ENCODE measurements around the gene NRXN3. TPM values are rescaled to one million over a fixed set of nuclear protein-coding genes. Genes with fewer than 3 reads are reported as not detected.

NRXN3 gene
- total and polyA plus RNA-seq, 2 experiments from 2014 or later, result 1.0 to 1.8 TPM

DNA sequence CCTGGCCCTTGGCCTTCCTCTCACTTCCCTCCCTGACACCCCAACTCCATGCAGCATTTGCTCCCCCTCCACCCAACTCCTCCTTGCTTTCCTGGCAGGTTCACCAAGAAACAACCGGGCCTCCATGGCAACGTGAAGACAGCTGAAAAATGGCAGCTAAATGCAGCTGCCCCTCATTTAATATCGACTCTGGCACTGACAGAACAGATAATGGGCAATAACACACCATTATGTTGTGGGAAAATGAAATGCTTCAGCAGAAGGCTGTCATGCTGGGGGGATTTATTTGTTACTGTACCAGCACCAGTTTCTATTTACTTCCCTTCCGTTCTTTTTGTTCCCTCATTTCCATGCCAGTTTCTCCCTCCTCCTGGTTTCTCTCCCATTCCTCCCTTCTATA is 440.8 kb downstream of the NRXN3 start:
- Histone ChIP-seq H3K9me2 (ENCODE audit: insufficient read depth) (no peaks in the 10 kb centered on the region), H2AFZ (no peak overlapping the region), H3K4me2 (no peak overlapping the region), H3K79me2 (replicated peaks; ENCODE audit: insufficient read depth) (no peaks in the 10 kb centered on the region), H3K4me1 (ENCODE audit: insufficient read depth) (no peaks in the 10 kb centered on the region), H3K27me3 (ENCODE audit: insufficient read depth) (no peaks in the 10 kb centered on the region), H3K36me3 (ENCODE audit: insufficient read depth) (no peaks in the 10 kb centered on the region), H4K20me1 (replicated peaks; ENCODE audit: insufficient read depth) (no peaks in the 10 kb centered on the region), H3K27ac (ENCODE audit: low read depth) (no peak overlapping the region), H3K4me3 (no peak overlapping the region), H3F3A (replicated peaks; ENCODE audit: low read depth) (no peaks in the 10 kb centered on the region)
- Mint-ChIP-seq H3K4me1 (peaks cover 9% of the 10 kb centered on the region; the same call in 2 of the 3 replicates), H3K4me3 (no peak overlapping the region), H3K36me3 (ENCODE audit: low read depth) (no peaks in the 10 kb centered on the region), H3K27me3 (ENCODE audit: insufficient read depth, low read depth, poor library complexity) (no peaks in the 10 kb centered on the region), H3K27ac (no peak overlapping the region), H3K9me3 (no peaks in the 10 kb centered on the region)
- no peak for ATAC-seq
- no peak for DNase-seq (ENCODE audit: low spot score)
- TF ChIP-seq, protein P1, sequence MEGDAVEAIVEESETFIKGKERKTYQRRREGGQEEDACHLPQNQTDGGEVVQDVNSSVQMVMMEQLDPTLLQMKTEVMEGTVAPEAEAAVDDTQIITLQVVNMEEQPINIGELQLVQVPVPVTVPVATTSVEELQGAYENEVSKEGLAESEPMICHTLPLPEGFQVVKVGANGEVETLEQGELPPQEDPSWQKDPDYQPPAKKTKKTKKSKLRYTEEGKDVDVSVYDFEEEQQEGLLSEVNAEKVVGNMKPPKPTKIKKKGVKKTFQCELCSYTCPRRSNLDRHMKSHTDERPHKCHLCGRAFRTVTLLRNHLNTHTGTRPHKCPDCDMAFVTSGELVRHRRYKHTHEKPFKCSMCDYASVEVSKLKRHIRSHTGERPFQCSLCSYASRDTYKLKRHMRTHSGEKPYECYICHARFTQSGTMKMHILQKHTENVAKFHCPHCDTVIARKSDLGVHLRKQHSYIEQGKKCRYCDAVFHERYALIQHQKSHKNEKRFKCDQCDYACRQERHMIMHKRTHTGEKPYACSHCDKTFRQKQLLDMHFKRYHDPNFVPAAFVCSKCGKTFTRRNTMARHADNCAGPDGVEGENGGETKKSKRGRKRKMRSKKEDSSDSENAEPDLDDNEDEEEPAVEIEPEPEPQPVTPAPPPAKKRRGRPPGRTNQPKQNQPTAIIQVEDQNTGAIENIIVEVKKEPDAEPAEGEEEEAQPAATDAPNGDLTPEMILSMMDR (conservative IDR thresholded peaks at IDR 0.05; ENCODE audit: low read depth in 2 of 2), result no peak
- TF ChIP-seq STAT1 (IDR thresholded peaks at IDR 0.05; ENCODE audit: unreplicated experiment), result no peak
- TF ChIP-seq, protein P2, sequence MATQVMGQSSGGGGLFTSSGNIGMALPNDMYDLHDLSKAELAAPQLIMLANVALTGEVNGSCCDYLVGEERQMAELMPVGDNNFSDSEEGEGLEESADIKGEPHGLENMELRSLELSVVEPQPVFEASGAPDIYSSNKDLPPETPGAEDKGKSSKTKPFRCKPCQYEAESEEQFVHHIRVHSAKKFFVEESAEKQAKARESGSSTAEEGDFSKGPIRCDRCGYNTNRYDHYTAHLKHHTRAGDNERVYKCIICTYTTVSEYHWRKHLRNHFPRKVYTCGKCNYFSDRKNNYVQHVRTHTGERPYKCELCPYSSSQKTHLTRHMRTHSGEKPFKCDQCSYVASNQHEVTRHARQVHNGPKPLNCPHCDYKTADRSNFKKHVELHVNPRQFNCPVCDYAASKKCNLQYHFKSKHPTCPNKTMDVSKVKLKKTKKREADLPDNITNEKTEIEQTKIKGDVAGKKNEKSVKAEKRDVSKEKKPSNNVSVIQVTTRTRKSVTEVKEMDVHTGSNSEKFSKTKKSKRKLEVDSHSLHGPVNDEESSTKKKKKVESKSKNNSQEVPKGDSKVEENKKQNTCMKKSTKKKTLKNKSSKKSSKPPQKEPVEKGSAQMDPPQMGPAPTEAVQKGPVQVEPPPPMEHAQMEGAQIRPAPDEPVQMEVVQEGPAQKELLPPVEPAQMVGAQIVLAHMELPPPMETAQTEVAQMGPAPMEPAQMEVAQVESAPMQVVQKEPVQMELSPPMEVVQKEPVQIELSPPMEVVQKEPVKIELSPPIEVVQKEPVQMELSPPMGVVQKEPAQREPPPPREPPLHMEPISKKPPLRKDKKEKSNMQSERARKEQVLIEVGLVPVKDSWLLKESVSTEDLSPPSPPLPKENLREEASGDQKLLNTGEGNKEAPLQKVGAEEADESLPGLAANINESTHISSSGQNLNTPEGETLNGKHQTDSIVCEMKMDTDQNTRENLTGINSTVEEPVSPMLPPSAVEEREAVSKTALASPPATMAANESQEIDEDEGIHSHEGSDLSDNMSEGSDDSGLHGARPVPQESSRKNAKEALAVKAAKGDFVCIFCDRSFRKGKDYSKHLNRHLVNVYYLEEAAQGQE (IDR thresholded peaks at IDR 0.05; ENCODE audit: unreplicated experiment), result no peak
- TF ChIP-seq, protein P3, sequence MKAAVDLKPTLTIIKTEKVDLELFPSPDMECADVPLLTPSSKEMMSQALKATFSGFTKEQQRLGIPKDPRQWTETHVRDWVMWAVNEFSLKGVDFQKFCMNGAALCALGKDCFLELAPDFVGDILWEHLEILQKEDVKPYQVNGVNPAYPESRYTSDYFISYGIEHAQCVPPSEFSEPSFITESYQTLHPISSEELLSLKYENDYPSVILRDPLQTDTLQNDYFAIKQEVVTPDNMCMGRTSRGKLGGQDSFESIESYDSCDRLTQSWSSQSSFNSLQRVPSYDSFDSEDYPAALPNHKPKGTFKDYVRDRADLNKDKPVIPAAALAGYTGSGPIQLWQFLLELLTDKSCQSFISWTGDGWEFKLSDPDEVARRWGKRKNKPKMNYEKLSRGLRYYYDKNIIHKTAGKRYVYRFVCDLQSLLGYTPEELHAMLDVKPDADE (IDR thresholded peaks at IDR 0.05), result no peak
- no peak for TF ChIP-seq EZH2 (IDR thresholded peaks at IDR 0.05; ENCODE audit: low read depth, unreplicated experiment)
- TF ChIP-seq JUNB (IDR thresholded peaks at IDR 0.05; ENCODE audit: unreplicated experiment), result no peak
- no peak for TF ChIP-seq CREB1 (CRISPR knock-in tag; IDR thresholded peaks at IDR 0.05; ENCODE audit: low read depth)
- no peak for TF ChIP-seq ZNF114 (CRISPR knock-in tag; IDR thresholded peaks at IDR 0.05)
- no peak for TF ChIP-seq POLR2AphosphoS5 (IDR thresholded peaks at IDR 0.05; ENCODE audit: low read depth)

Measured in GM23338 (cell line).